Amygdala (tissue), 56 donors: Measurements from ENCODE around the gene C4BPA.
A peak's percentile ranks its signal among the peaks of the same experiment; 100 is the strongest.

Experiments
- DNase-seq, 56 donors: peaks; one replicate each; lab custom pipeline; 2025; lab: John Stamatoyannopoulos, UW

Gene C4BPA

GRCh38 chr1:207076181-207076955, 27.7 kb upstream of the C4BPA start:
- no peak for DNase-seq

GRCh38 chr1:207077012-207077411, 27.0 kb upstream of the C4BPA start:
- no peak for DNase-seq

GRCh38 chr1:207077470-207078377, 26.3 kb upstream of the C4BPA start:
- peak in 33 of 56 donors; percentile 5 to 78 (median 35) for DNase-seq

- DNase-seq, result no peak
Observed at GRCh38 chr1:207078578-207079132, 25.4 kb upstream of the C4BPA start.

- DNase-seq, result no peak
Observed at GRCh38 chr1:207079706-207080241, 24.3 kb upstream of the C4BPA start.

- DNase-seq, result no peak
Observed at GRCh38 chr1:207081088-207081487, 22.9 kb upstream of the C4BPA start.

GRCh38 chr1:207081806-207082205, 22.2 kb upstream of the C4BPA start:
- no peak for DNase-seq

GRCh38 chr1:207084232-207084631, 19.8 kb upstream of the C4BPA start:
- DNase-seq, result no peak

GRCh38 chr1:207084701-207085180, 19.3 kb upstream of the C4BPA start:
- peak in 14 of 56 donors; percentile 2 to 59 (median 17) for DNase-seq

GRCh38 chr1:207085887-207086286, 18.1 kb upstream of the C4BPA start:
- no peak for DNase-seq

- DNase-seq, result no peak
Observed at GRCh38 chr1:207088161-207088560, 15.9 kb upstream of the C4BPA start.

GRCh38 chr1:207088701-207089626, 15.1 kb upstream of the C4BPA start, which contains the start of gene C4BPB:
C4BPB (plus strand) TSS chr1:207088860; CDS start chr1:207089532, 672 bp downstream.
- DNase-seq, result no peak

- no peak for DNase-seq
Observed at GRCh38 chr1:207089627-207090355, 14.2 kb upstream of the C4BPA start.

- DNase-seq, result no peak
Observed at GRCh38 chr1:207091200-207091908, 12.7 kb upstream of the C4BPA start.

GRCh38 chr1:207093944-207094343, 10.1 kb upstream of the C4BPA start:
- DNase-seq, result no peak

GRCh38 chr1:207097871-207098324, 6.1 kb upstream of the C4BPA start:
- DNase-seq, result no peak

- no peak for DNase-seq
Observed at GRCh38 chr1:207101720-207102119, 2.3 kb upstream of the C4BPA start.

GRCh38 chr1:207102146-207102545, 1.9 kb upstream of the C4BPA start:
- DNase-seq, result no peak
